Middle frontal gyrus (tissue), 1 donor: ENCODE results near the gene APOL3.
"Not testable (repeated sequence)": the region's sequence is repeated elsewhere in the genome, so short reads cannot be mapped to it uniquely, and the experiment has no call there.

ENCODE experiments used
- DNase-seq: peaks from one replicate; pipeline ENCODE4 v3.0.0-alpha.2; 2015; ENCODE audit warnings: low spot score; ENCODE audit errors: extremely low spot score

The APOL3 gene

GRCh38 chr22:36136988-36137387, 23.6 kb downstream of the APOL3 start:
- DNase-seq = no peak

GRCh38 chr22:36136475-36136874, 24.1 kb downstream of the APOL3 start:
- no peak for DNase-seq

DNA sequence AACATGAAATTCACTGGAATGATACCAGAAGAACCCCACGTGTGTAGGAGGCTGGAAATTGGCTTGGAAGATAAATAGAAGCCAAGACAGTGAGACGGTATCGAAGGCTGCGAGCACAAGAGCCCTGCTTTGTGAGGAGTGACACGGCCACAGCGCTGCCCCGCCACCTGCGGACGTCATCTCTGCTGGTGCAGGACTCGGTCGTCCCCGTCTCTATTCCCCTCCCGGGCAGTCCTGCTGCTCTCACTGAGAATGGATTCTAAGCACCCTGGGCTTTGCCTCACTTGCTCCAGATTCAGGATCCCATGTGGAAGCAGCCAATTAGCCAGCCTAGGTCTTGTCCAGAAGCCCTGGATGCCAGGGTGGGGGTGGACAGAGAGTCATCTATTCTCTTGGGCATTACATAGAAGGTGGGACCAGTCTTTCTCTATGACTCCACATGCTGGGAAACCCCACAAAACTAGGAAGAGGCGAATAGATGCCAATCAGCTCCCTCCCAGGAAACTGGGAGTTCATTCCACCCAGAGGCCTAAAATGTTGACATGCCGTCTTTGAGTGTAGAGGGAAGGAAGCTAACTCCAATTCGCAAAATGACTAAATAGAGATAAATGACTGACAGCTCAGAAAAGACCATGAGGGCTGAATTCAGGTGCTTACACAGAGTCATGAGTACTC, 25.1 kb downstream of the APOL3 start:
- no peak for DNase-seq

DNA sequence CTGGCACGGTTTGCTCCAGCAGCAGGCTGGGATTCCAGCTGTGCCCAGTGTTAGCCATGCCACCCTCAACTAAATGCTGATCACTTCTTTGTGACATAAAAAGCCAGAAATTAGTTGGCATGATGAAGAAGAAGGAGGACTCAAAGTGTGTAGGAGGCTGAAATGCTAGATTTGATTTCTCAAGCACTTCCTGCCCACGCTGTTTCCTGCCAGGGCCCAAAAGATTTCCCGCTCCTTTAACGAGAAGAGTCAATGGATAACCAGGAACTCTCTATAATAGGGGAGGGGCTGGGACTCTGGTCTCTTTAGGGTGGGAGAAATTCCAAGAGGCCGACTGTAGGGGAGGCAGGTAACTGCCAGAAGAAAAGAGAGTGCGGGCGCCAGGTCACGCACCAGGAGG, 26.4 kb downstream of the APOL3 start:
- peak; percentile 13 for DNase-seq

- DNase-seq = no peak
Observed at GRCh38 chr22:36131907-36132306, 28.6 kb downstream of the APOL3 start.

DNA sequence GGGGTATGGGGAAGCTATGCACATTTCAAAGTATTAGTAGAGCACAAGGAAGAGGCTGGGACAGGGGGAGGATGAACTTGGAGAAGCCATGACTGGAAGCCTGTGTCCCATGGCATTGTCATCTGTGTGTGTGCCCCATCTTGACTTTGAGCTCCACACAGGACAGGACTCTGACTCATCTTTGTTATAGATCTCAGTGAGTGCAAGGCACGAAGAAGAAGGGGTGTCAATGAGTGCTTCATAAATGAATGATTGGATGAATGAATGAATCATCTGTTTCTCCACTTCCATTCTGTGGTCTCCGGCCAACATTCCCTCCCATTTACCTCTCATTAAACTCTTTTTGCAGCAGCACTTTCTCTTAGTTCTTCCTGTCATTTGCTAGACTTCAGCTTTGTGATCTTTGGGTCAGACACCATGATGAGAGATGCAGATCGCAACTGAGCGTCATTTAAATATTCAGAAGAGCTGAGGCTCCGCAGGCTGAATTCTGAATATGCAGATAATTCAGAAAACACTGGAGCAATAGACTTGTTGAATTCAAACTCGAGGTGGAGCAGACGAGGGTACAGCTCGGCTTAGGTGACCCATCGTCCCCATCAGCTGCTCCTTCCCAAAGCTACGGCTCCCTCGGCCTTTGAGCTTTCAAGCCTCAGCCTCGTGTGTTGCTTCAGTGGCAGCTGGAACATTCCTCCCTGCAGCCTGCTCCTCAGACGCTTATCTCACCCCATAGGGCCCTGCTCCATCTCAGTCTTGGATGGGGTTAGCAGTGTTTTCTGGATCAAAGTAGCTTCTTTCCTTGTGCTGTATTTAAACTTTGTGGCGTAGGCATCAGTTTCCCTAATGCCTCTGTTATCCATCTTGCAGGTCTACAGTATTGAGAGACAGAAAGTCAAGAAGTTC, 30.8 kb downstream of the APOL3 start:
- DNase-seq = no peak

GRCh38 chr22:36129071-36129470, 31.5 kb downstream of the APOL3 start:
- no peak for DNase-seq

DNA sequence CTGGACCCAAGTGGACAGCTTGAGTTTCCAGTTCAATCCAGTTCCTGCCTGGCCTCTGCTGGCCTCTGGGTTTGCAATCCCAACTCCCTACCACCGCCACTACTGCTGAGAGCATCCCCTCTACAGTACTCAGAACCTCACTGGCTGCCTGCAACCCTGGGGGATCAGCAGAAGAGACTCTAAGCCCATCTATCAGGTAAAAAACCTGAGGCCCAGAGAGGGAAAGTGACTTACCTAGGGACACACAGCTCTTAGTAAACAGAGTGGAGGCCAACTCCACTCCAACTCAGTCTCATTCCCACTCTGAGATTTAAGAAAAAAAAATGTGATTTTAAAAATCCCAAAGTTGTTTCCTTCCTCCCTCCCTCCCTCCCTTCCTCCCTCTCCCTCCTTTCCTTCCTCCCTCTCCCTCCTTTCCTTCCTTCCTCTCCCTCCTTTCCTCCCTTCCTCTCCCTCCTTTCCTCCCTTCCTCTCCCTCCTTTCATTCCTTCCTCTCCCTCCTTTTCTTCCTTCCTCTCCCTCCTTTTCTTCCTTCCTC, 34.5 kb downstream of the APOL3 start:
- DNase-seq = no peak

DNA sequence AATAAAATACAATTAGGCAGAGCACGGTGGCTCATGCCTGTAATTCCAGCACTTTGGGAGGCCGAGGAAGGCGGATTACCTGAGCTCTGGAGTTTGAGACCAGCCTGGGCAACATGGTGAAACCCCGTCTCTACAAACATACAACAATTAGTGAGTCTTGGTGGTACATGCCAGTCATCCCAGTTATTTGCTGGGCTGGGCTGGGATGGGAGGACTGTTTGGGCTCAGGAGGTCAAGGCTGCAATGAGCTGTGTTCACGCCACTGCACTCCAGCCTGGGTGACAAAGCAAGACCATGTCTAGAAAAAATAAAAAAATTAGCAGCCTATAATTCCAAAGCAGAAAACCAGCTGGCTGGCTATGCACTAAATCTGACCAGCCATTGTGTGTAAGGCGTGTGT, 35.1 kb downstream of the APOL3 start:
- DNase-seq = no peak

DNA sequence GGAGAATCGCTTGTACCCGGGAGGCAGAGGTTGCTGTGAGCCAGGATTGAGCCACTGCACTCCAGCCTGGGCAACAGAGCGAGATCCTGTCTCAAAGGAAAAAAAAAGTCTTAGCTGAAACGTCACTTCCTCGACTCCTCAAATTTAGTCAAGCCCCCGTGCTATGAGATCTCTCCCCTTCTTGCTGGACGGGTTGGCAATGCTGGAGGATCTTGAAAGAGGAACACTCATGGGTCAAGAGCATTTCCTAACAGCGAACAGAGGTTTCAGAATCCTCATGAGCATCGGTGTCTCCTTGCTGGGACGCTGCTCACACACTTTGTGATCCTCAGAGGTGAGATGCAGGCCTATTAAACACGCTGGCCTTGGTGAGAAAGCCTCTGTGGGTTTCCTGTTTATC, 35.9 kb downstream of the APOL3 start:
- no peak for DNase-seq

GRCh38 chr22:36123673-36124630, 36.6 kb downstream of the APOL3 start:
- DNase-seq = peak; percentile 84

DNA sequence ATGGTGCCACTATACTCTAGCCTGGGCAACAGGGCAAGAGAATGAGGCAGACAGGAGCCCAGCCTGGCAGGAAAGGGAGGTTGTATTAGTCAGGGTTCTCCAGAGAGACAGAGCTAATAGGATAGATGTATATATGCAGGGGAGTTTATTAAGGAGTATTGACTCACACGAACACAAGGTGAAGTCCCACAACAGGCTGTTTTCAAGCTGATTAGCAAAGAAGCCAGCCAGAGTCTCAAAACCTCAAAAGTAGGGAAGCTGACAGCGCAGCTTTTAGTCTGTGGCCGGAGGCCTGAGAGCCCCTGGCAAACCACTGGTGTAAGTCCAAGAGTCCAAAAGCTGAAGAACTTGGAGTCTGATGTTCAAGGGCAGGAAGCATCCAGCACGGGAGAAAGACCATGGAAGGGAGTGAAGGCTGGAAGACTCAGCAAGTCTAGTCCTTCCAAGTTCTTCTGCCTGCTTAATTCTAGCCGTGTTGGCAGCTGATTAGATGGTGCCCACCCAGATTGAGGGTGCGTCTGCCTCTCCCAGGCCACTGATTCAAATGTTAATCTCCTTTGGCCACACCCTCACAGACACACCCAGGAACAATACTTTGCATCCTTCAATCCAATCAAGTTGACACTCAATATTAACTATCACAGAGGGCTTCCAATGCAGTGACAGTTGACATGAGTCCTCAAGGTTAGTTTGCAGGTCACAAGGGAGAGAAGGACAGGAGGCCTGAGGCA, 39.8 kb downstream of the APOL3 start:
- DNase-seq = not testable (repeated sequence)

- DNase-seq = no peak
Observed at GRCh38 chr22:36117053-36117554, 43.5 kb downstream of the APOL3 start.

DNA sequence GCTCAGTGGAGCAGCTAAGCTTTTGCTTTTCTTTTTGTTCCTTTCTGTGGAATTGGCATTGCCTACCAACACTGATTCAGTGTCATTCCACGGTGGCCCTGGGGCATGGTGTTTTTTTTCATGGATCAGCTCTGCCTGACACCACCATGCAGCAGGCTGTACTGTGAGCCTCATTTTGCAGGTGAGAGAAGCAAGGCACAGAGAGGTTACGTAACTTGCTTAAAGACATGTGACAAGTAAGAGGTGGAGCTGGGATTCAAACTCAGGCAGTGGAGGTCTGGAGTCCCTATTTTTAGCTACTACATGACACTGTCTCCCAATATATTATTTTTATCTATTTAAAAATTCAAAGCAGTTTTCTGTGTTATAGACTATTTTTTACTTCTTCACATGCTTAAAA, 44.4 kb downstream of the APOL3 start:
- DNase-seq = no peak

- no peak for DNase-seq
Observed at GRCh38 chr22:36113121-36113520, 47.4 kb downstream of the APOL3 start.

GRCh38 chr22:36111316-36111715, 49.2 kb downstream of the APOL3 start:
- DNase-seq = no peak

GRCh38 chr22:36110306-36110881, 50.2 kb downstream of the APOL3 start:
- no peak for DNase-seq

GRCh38 chr22:36107436-36107835, 53.1 kb downstream of the APOL3 start:
- DNase-seq = no peak

GRCh38 chr22:36106910-36107309, 53.6 kb downstream of the APOL3 start:
- no peak for DNase-seq

- no peak for DNase-seq
Observed at GRCh38 chr22:36104988-36105387, 55.6 kb downstream of the APOL3 start.
